HUES64 (cell line): ENCODE measurements around the gene CRYBG2.

ENCODE experiments used
- H3K27ac ChIP-seq: 2 replicates; pipeline ENCODE4 v1.7.0; 2013; ENCODE audit warnings: low read depth, low read length, inconsistent platforms
- H3K27me3 ChIP-seq: 2 replicates; pipeline ENCODE4 v1.6.1; 2013; ENCODE audit warnings: mild to moderate bottlenecking, low read length; ENCODE audit not compliant: insufficient read depth
- H3K36me3 ChIP-seq: 2 replicates; pipeline ENCODE4 v1.6.1; 2013; ENCODE audit warnings: mild to moderate bottlenecking, low read length; ENCODE audit not compliant: insufficient read depth
- H3K4me1 ChIP-seq: 2 replicates; pipeline ENCODE4 v1.6.1; 2013; ENCODE audit warnings: mild to moderate bottlenecking, low read length, moderate library complexity; ENCODE audit not compliant: insufficient read depth
- H3K4me3 ChIP-seq: 2 replicates; pipeline ENCODE4 v1.5.1; 2013; ENCODE audit warnings: mild to moderate bottlenecking, low read length, moderate library complexity
- H3K9ac ChIP-seq: 2 replicates; pipeline ENCODE4 v1.6.1; 2013; ENCODE audit warnings: mild to moderate bottlenecking, low read depth, low read length
- H3K9me3 ChIP-seq: 2 replicates; pipeline ENCODE4 v1.6.1; 2013; ENCODE audit warnings: low read depth, low read length; ENCODE audit not compliant: insufficient read depth
- WGBS: fragments of 150-250, 120-280 bp; methylation state at CpG from one replicate; pipeline ENCODE4 v1.1.7; 2013; ENCODE audit warnings: missing lambda C conversion rate; 5-methylcytosine and 5-hydroxymethylcytosine counted together

The CRYBG2 gene

GRCh38 chr1:26276432-26276838 lies 77.5 kb downstream of the CRYBG2 start:
- H3K4me1 ChIP-seq, result peaks cover 14% of the 10 kb centered on the region
- H3K27ac ChIP-seq, result no peak overlapping the region
- no peaks in the 10 kb centered on the region for H3K9me3 ChIP-seq
- H3K4me3 ChIP-seq, result no peak overlapping the region
- H3K36me3 ChIP-seq, result peaks cover 59% of the 10 kb centered on the region
- 96% methylated on average over 2 of the region's 2 CpGs for WGBS
- H3K9ac ChIP-seq, result no peak overlapping the region
- H3K27me3 ChIP-seq, result no peaks in the 10 kb centered on the region

GRCh38 chr1:26275580-26276431 lies 78.1 kb downstream of the CRYBG2 start:
- H3K9me3 ChIP-seq, result no peaks in the 10 kb centered on the region
- no peaks in the 10 kb centered on the region for H3K27me3 ChIP-seq
- WGBS, result 87% methylated on average over 2 of the region's 3 CpGs
- H3K36me3 ChIP-seq, result peaks cover 65% of the 10 kb centered on the region
- H3K4me1 ChIP-seq, result peaks cover 8% of the 10 kb centered on the region; the same call in 1 of the 2 replicates
- no peak overlapping the region for H3K27ac ChIP-seq
- no peak overlapping the region for H3K4me3 ChIP-seq
- H3K9ac ChIP-seq, result no peak overlapping the region

DNA sequence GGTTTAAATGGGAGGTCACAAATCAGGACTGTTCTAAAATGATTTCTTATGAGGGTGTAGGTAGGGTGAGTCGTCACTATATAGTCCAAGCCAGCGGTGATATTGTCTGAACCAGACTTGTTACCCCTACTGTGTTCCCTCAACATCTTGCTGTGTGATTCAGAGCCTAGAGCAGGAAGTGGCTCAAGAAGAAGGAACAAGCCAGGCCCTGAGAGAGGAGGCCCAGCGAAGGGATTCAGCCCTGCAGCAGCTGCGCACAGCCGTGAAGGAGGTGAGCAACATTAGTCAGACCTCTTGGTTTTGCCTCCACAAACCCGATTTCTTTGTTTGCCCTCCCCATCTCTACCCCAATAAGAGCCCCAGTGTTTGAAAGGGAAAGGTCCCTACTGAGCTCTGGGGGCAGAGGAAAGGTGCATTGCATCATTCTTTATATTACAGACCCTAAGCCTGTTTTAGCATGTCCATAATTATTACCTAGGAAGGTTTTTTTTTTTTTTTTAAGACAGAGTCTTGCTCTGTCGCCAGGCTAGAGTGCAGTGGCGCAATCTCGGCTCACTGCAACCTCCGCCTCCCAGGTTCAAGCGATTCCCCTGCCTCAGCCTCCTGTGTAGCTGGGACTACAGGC lies 79.0 kb downstream of the CRYBG2 start:
- Histone ChIP-seq H3K4me3 (no peak overlapping the region), H3K36me3 (peaks cover 74% of the 10 kb centered on the region), H3K4me1 (peaks cover 4% of the 10 kb centered on the region; the same call in 1 of the 2 replicates), H3K9ac (no peak overlapping the region), H3K9me3 (no peaks in the 10 kb centered on the region), H3K27me3 (no peaks in the 10 kb centered on the region), H3K27ac (no peak overlapping the region; the same call in 1 of the 2 replicates)
- WGBS, result 95% methylated on average over 11 of the region's 11 CpGs
